GM12892 (cell line): ENCODE data around the gene TRAP1.

Experiments used
- DNase-seq: peaks from one replicate; pipeline ENCODE4 v3.0.0; 2011; ENCODE audit not compliant: insufficient read length
- FAIRE-seq: peaks from 2 replicates; lab custom pipeline; 2011; peaks lifted over from hg19 to GRCh38; lab: Jason Lieb, UNC
- POLR2A ChIP-seq: IDR thresholded peaks from 2 replicates; pipeline ENCODE4 v1.6.1; 2011; ENCODE audit warnings: low read depth, low read length, control low read depth
- POLR2AphosphoS5 ChIP-seq: IDR thresholded peaks from 2 replicates; pipeline ENCODE4 v1.6.1; 2011; ENCODE audit warnings: low read depth, low read length, control low read depth
- TAF1 ChIP-seq: IDR thresholded peaks from 2 replicates; pipeline ENCODE4 v1.6.1; 2011; ENCODE audit warnings: low read depth, mild to moderate bottlenecking, control low read depth, low read length, borderline replicate concordance

The TRAP1 gene

DNA sequence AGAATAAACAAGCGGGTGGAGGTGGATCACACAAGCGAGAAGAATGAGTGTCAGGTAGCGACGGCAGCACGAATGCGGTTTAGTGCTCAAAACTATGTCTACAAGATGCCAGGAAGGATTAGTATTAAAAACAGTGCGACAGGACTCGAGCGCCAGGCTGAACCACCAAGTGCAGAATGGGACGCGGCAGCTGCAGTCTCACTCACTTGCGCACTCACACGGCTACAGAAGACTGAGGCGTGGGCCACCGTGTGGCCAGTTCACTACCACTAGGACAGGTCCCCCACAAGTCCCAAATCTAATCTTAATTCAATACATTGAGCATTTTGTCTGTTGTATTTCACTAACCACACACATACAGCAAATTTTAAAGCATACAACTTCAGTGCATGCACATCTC lies 35.7 kb upstream of the TRAP1 start:
- FAIRE-seq (no peak), DNase-seq (no peak)
- TF ChIP-seq TAF1: no peak
- no peak for TF ChIP-seq POLR2A
- no peak for TF ChIP-seq POLR2AphosphoS5

- DNase-seq (no peak), FAIRE-seq (no peak)
- no peak for TF ChIP-seq TAF1
- no peak for TF ChIP-seq POLR2A
- no peak for TF ChIP-seq POLR2AphosphoS5
Observed at GRCh38 chr16:3751878-3752277, 34.6 kb upstream of the TRAP1 start.

GRCh38 chr16:3748307-3748706 lies 31.0 kb upstream of the TRAP1 start:
- TF ChIP-seq POLR2AphosphoS5 (no peak), POLR2A (no peak), TAF1 (no peak)
- FAIRE-seq (no peak), DNase-seq (no peak)

- TF ChIP-seq TAF1: no peak
- no peak for TF ChIP-seq POLR2AphosphoS5
- no peak for TF ChIP-seq POLR2A
- no peak for DNase-seq
- FAIRE-seq: no peak
Observed at GRCh38 chr16:3745751-3746355, 28.5 kb upstream of the TRAP1 start.

GRCh38 chr16:3744018-3744417 lies 26.7 kb upstream of the TRAP1 start:
- FAIRE-seq (no peak), DNase-seq (no peak)
- TF ChIP-seq TAF1 (no peak), POLR2AphosphoS5 (no peak), POLR2A (no peak)

GRCh38 chr16:3740934-3741333 lies 23.6 kb upstream of the TRAP1 start:
- TF ChIP-seq POLR2AphosphoS5: no peak
- TF ChIP-seq POLR2A: no peak
- no peak for TF ChIP-seq TAF1

GRCh38 chr16:3740186-3740585 lies 22.9 kb upstream of the TRAP1 start:
- TF ChIP-seq POLR2AphosphoS5 (no peak), TAF1 (no peak)
- no peak for FAIRE-seq
- no peak for DNase-seq

More at GRCh38 chr16:3740934-3741333, 23.6 kb upstream of the TRAP1 start:
- DNase-seq (no peak), FAIRE-seq (no peak)

DNA sequence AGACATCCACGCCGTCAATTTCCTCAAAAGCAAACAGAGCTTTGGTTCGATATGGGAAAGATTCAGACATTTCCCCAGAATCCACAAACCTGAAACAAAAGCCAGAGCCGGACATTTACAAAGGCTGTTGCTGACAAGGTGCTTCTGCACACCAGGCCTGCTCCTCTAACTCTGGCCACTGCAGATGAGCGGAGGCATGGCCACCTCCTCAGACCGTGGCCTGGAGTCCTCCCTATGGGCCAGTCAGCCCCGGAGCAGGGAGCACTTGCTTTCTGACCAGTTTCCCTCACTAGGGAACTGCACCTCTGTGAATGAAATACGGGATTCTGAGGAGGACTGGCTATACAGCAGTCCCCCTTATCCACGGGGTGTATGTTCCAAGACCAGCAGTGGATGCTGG lies 22.3 kb upstream of the TRAP1 start:
- TF ChIP-seq POLR2A (no peak), TAF1 (no peak), POLR2AphosphoS5 (no peak)
- no peak for DNase-seq
- no peak for FAIRE-seq

DNA sequence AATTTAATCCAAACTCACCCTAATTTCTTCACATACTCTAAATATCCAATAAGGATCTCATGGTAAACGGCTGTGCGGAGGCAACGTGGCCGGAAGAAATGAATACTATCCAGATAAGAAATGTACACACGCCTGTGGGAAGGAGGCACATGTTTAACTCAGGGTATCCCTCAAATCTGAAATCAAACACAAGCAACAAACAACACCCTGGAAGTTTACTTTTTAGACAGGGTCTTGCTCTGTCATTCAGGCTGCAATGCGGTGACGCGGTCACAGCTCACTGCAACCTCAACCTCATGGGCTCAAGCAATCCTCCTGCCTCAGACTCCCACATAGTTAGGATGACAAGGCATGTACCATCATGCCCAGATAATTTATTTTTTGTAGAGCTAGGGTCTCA lies 21.2 kb upstream of the TRAP1 start:
- FAIRE-seq: no peak
- DNase-seq: no peak
- TF ChIP-seq POLR2AphosphoS5 (no peak), POLR2A (no peak), TAF1 (no peak)

GRCh38 chr16:3738128-3738527 lies 20.8 kb upstream of the TRAP1 start:
- FAIRE-seq (no peak), DNase-seq (no peak)
- no peak for TF ChIP-seq TAF1
- TF ChIP-seq POLR2A: no peak
- TF ChIP-seq POLR2AphosphoS5: no peak

DNA sequence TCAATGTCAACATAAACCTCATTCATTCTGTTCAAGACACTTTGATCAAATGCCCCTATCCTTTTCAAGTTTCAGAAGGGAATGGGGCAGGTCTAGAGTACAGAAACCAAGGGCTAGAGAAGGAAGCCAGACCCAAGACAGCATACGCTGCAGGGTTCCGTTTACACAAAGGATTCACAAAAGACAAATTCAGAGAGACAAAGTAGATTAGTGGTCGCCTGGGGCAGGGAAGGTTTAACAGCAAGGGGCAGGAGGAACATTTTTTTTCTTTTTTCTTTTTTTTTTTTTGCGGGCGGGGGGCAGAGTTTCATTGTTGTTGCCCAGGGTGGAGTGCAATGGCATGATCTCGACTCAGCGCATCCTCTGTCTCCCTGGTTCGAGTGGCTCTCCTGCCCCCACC lies 19.9 kb upstream of the TRAP1 start:
- FAIRE-seq (no peak), DNase-seq (no peak)
- no peak for TF ChIP-seq POLR2A
- no peak for TF ChIP-seq TAF1
- TF ChIP-seq POLR2AphosphoS5: no peak

GRCh38 chr16:3736116-3736515 lies 18.8 kb upstream of the TRAP1 start:
- DNase-seq (no peak), FAIRE-seq (no peak)
- TF ChIP-seq POLR2AphosphoS5: no peak

GRCh38 chr16:3735541-3735940 lies 18.2 kb upstream of the TRAP1 start:
- TF ChIP-seq TAF1: no peak
- TF ChIP-seq POLR2A: no peak
- TF ChIP-seq POLR2AphosphoS5: no peak
- FAIRE-seq (no peak), DNase-seq (no peak)

DNA sequence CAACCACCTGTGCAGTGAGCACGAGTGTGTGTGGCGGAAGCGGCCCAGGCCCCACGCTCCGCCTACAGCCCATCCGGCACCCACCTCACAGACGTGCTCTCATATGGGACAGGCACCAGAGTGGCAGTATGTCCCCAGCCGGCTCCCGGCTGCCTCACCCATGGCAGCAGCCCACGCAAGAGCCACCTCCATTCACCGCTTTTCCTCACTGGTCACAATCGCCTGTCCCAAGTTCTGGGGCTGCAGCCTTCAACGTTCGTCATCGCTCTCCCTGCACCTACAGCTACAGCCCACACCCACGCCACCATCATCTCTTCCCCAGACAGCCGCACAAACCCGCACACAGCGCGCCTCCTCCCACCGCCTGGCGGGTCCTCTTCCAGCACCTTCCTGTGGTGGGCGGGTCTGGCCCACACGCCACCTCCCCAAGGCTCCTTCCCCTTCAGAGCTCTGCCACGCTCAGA lies 17.5 kb upstream of the TRAP1 start:
- no peak for FAIRE-seq
- no peak for DNase-seq
- TF ChIP-seq POLR2A (no peak), TAF1 (no peak), POLR2AphosphoS5 (no peak)

DNA sequence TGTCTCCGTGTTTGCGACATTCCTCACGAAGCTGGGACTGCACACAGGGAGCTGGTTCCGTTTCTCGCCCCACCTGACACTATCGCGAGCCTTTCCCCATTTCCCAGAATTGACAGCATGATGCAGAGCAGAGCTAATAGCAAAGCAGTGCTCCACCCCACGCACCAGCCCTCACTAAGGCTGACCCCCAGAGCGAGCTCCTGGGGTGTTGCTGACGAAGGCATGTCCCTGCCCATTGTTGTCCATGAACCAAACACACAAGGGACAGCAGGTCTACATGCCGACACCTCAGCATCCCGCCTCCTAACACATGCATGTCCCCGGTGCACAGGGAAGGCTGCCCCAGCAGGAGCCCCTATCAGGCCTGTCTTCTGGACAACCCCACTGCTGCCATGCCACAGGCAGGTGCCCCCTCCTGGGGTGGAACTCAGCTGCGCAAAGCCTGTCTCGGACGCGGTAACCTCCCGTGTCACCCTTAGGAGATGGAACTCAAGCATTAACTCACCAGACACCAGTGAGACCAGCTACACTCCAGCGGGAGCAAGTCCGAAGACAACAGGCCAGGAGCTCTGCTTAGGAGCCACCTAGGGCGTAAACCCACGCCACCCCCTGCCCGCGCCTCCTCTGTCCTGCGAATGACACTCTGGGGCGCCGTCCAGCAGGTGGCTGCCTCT lies 16.9 kb upstream of the TRAP1 start:
- FAIRE-seq (no peak), DNase-seq (no peak)
- TF ChIP-seq TAF1 (no peak), POLR2AphosphoS5 (no peak), POLR2A (no peak)
